WI38 (cell line): ENCODE data around the gene JUNB.

Source experiments
- H3K4me3 ChIP-seq: 2 replicates; pipeline ENCODE4 v1.5.1; 2011; ENCODE audit warnings: low read depth, mild to moderate bottlenecking, control low read depth, low read length
- TF ChIP-seq, protein P1 (sequence below): IDR thresholded peaks from 2 replicates; pipeline ENCODE4 v1.5.1; 2012; ENCODE audit warnings: low read depth, mild to moderate bottlenecking, control low read depth, low read length

The JUNB gene

DNA sequence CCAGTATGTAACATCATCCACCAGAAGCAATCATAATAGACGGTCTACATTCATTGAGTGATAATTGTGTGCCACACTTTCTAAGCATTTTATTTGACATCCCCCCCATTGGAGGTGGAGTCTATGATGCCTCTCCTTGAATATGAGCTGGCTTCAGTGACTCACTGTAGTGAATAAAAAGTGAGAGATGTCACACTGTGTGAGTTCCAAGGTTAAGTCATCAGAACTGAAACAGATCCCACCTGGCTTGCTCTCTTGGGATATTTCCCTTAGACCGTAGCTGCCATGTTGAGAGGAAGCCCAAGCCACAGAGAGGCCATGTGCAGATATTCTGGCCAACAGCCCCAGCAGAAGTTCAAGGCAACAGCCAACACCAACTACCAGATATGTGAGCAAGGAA is 30.5 kb downstream of the JUNB start:
- H3K4me3 ChIP-seq: no peak overlapping the region
- TF ChIP-seq, protein P1, sequence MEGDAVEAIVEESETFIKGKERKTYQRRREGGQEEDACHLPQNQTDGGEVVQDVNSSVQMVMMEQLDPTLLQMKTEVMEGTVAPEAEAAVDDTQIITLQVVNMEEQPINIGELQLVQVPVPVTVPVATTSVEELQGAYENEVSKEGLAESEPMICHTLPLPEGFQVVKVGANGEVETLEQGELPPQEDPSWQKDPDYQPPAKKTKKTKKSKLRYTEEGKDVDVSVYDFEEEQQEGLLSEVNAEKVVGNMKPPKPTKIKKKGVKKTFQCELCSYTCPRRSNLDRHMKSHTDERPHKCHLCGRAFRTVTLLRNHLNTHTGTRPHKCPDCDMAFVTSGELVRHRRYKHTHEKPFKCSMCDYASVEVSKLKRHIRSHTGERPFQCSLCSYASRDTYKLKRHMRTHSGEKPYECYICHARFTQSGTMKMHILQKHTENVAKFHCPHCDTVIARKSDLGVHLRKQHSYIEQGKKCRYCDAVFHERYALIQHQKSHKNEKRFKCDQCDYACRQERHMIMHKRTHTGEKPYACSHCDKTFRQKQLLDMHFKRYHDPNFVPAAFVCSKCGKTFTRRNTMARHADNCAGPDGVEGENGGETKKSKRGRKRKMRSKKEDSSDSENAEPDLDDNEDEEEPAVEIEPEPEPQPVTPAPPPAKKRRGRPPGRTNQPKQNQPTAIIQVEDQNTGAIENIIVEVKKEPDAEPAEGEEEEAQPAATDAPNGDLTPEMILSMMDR: no peak

DNA sequence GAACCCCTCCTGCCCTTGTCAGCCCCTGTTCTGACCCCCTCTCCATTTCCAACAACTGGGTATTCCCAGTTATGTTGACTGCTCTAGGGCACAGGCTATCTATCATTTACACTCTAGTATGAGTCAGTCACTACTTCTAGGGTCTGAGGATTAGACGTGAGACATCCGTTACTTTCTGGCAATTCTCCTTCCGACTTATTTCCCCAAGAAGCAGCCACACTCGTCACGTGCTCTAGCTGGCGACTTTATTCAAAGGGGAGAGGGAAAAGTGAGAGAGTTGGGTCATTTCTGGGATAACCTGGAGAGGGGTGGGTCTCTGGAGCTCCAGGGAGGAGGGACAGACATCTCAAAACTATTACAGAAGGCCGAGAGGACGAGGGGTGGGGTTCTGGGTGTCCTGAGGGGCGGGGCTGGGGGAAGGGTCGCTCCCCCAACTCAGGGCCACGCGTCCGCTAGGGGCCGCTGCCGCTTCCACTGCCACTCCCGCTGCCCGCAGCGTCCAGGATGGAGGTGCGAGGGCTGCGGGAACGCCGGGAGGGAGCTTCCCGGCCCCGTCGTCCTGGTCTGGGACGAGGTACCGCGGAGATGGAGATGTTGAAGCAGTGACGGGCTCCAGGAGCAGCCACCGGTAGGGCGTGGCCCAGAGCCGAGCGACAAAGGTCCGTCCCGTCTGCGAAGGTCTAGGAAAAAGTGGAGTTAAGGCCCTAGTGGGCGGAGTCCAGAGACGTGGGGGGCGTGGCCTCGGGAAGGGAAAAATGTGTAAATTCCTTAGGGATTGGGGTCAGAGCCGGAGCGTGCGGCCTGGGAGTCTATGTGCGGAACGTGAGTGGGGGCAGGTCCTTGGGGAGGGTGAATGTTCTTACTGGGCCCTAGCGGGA is 34.2 kb downstream of the JUNB start:
- H3K4me3 ChIP-seq: no peak overlapping the region
- TF ChIP-seq, protein P1: no peak

DNA sequence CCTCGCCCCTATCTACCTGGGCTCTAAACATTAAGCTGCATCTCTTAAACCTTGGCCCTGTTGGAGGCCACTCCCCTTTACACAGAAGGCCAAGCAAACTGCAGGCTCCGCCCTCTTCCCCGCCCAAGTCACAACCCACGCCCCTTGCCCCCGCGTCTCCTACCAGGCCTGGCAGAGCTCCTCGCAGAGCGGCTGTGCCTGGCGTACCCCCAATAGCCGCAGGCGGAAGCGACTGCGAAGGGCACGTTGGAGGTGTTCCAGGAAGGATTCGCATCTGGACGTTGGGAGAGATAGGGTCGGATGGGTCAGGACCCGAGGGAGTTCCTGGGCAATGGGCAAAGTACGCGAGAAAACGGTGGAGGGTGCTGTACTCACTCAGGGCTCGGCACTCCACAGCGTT is 37.2 kb downstream of the JUNB start:
- TF ChIP-seq, protein P1: no peak
- H3K4me3 ChIP-seq: no peak overlapping the region

DNA sequence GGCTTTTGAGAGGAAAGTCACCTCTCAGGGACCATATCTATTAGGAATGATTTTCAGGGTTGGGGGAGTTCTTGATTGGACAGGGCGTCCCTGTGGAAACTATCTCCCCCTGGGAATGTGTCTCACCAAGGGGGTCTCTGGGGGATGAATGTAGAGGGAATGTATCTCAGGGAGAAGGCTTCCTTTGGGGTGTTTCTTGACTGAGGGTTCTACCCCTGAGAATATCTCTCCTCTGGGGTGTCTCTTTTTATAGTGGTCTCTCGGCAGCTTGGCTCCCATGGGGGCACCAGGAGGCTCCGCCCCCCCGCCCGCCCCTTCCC is 42.1 kb downstream of the JUNB start:
- TF ChIP-seq, protein P1: no peak
- H3K4me3 ChIP-seq: no peak overlapping the region

DNA sequence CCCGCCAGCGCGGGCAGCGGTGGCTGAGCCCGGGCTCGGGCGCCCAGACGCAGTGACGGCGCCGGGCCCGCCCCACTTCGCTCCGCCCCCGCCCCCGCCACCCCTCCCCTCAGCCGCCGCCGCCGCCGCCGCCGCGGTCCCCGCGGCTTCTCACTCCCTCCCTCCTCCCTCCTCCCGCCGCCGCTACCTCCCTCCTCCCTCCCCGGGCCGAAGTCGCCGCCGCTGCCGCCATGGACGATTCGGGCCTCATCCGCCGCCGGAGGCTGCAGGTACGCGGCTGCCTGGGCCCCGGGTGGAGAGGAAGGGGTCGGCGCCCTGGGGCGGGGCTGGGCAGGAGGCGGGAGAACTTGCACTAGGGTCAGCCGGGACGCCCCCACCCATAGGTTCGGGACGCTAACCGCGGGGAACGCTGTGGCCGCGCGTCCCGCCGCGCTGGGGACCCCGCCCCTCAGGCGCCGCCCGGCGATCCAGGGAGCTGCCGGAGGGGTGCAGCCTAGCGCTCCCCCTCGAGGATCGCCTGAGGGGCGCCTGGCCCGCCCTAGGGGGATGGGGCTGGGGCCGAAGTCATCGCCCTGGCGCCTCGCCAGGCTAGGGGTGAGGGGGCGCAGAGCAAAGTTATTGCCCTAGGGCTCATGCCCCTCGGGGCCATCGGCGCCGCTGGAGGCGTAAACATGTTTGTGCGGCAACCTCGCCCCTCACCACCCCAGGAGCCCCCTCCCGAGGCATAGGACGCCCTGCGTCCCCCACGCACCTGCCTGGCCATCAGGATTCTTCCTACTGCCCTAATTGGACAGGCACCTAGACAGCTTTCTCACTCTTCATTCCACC is 42.7 kb downstream of the JUNB start:
- TF ChIP-seq, protein P1: no peak
- peak overlapping the region; percentile 49 for H3K4me3 ChIP-seq

DNA sequence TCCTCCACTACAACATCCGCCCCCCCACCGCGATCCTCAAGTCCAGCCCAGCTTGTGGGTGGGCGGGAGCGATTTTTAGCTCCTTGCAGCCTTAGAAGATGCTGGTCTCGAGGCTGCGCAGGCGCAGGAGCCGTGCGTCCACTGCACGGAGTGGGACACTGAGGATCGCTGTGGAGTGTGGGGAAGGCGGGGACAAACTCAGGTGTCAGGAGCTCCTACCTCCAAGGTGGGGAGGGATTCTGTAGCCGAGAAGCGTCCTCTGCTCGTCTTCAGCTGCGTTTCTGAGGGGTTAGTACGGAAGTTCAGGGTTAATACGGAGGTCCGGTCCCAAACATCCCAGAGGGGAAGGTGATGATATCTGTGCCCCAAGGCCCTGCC is 43.3 kb downstream of the JUNB start, which contains the start of gene RTBDN:
Gene RTBDN (minus strand): TSS at position 14 of the 378 bp plus-strand sequence. CDS start 4,600 bp downstream, outside the sequence.
- peak within 1 kb of the TSS; percentile 49 for H3K4me3 ChIP-seq
- TF ChIP-seq, protein P1: no peak
